Eye (tissue), 1 donor: Measurements from ENCODE around the gene HHATL.
"Not testable (repeated sequence)": the region's sequence is repeated elsewhere in the genome, so short reads cannot be mapped to it uniquely, and the experiment has no call there.

Source experiments
- DNase-seq: peaks from one replicate; pipeline ENCODE4 v3.0.0-alpha.2; 2015

Gene HHATL

DNA sequence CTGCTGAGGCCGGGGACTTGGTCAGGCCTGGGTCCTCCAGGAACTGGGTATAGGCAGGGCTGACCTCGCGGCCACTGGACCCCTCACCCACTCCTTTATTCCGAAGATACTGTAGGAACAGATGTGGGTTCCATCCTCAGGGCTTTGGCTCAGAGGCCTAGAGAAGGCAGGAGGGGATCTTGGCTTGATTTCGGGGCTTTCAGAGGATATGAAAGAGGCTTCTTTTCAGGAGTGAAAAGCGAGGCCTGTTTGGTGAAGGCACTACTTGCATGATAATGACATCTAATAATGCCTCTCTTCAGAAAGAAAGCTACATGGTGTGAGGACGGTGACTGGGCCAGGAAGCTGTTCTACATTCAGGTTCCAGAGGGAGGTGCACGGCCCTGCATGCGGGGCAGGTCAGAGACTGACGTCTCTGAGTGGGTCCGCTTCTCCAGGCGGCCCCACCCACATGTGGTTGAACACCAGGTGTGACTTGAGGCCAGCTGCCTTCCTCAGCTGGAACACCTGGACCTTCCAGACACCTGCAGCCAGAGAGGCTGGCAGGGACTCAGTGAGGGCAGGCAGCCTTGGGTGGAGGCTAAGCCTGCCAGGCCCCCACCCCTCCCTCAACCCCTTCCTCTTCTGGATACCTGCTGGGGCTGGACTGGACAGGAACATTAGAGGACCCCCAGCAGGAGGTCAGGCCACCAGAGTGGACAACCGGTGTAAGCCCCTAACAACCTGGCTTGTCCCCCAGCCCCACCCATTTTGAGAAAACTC is 31.1 kb upstream of the HHATL start:
- no peak for DNase-seq

DNA sequence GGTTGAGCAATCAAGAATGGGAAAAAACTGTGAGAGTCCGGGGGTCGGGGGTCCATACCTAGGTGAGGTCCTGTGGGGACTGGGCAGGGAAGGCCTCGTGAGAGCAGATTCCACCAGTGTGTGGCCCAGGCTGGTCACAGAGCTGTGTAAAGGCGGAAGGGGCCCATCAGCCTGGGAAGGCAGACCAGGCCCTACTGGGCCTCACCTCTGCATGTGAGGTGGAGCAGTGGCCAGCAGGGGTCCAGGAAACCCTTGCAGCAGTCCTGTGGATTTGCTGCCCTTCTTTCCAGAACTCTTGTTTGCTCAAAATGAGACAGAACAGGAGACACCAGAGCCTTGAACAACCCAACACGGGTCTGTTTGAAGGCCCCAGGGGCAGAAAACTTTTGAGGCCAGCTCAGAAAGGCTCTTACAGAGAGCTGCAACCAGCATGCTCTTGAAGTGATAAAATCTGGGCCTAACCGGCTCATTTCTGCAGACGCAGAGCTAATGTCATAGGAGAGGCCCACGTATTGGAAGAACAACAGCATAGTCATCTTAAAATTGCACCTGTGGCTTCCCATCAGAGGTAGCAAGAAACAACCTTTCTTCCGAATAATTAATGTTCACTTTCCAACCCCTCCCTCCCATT is 30.3 kb upstream of the HHATL start:
- DNase-seq, result no peak

DNA sequence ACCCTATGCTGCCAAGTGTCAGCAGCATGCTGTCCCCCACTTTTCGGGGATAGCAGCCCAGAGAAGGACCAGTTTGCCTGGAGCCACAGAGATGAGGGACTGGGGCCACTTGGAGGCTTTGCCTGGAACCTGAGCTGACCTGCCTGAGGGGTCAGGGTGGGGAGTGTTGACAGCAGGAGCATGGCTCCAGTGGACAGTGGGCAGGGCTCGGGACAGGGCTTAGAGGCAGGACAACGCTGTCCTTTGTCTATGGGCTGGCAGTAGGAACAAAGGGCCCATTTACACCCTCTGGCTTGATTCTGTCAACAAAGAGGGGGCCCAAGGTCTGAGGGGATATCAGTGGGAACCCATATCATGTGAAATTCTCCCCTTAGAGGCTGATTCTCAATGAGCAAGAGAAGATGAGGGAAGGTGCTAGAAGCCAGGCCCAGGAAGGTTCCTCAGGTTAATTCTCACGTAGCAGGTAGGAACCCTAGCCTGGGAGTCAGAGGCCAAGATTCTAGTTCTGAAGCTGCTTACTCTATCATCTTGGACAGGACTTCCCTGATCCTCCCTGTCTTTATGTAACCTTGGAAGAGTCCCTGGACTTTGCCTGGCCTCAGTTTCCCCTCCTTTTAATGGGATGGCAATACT is 29.7 kb upstream of the HHATL start:
- no peak for DNase-seq

DNA sequence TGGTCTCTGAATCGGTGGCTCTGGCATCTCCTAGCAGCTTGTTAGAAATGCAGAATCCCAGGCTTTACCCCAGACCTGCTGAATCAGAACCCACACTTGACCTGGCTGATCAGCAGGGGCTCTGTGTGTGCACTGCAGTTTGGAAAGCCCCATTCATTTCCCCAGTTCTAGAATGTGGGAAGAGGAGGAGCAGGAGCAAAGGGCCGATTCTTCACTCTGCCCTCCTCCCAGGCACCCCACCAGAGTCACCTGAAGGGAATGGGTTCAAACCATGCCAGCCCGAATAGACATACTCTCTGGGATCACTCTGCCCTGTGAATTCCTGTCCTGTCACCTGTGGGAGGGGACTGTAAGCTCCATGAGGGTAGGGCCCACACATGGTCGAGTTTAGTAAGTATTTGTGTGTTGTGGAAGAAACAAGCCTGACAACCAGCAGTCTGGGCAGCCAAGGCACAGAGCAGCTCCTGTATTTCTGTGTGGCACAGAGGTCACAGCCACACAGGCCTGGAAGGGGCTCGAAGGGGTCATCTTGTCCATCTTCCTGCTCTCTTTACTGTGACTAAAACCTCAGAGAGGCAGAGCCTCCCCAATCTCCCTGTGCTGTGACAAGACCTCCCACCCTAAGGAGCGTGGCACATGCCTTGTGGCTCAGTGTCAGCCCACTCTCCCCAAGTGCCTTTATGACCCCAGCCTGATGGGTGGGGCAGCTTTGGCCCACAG is 29.0 kb upstream of the HHATL start:
- no peak for DNase-seq

DNA sequence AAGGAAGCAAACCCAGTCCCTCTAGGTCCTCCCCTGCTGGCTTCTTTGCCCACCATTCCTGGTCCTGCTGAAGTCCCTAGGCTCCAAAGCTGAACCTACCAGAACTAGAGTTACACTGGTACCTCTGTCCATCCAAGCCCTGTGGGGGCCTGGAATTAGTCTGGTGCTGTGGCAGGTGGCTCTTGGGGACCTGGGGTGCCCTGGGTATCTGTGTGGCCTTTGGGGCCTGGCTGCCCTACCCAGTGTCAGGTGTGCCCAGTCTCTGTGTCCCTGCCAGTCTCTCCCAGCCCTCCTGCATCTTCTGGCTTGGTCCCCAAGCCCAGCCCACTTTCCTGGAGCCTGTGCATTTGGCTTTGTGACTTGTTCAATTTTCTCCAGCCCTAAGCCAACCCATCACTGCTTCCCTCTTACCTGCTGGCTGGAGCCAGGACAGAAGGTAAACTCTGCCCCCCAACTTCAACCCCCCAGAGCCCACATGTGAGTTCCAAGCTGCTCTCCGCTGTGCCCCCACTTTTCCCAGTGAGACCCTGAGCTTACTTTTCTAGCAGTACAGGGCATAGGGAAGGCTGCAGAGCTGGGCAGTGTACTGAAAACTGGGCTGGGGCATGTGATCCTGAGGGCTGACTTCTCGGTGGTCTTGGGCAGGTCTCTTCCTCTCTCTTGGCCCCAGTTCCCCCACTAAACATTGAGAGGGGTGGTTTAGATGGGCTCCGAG is 28.3 kb upstream of the HHATL start:
- no peak for DNase-seq

DNA sequence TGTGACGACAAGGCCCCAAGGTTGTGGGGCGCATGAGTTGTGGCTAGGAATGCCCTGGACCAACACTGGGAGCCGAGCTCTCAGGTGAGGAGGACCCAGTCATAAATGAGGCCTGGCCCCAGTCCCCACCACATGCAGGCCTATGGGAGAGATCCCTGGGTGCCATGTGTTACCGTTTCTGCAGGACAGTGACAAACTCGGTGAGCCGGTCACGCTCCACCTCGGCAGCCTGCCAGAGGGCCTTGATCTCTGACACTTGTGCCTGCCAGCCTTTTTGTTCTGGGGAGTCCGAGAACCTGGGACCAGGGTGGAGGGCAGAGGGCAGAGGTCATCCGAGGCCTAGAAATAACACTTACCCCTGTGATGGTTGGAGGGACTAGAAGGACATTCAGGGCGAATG is 27.7 kb upstream of the HHATL start:
- no peak for DNase-seq

DNA sequence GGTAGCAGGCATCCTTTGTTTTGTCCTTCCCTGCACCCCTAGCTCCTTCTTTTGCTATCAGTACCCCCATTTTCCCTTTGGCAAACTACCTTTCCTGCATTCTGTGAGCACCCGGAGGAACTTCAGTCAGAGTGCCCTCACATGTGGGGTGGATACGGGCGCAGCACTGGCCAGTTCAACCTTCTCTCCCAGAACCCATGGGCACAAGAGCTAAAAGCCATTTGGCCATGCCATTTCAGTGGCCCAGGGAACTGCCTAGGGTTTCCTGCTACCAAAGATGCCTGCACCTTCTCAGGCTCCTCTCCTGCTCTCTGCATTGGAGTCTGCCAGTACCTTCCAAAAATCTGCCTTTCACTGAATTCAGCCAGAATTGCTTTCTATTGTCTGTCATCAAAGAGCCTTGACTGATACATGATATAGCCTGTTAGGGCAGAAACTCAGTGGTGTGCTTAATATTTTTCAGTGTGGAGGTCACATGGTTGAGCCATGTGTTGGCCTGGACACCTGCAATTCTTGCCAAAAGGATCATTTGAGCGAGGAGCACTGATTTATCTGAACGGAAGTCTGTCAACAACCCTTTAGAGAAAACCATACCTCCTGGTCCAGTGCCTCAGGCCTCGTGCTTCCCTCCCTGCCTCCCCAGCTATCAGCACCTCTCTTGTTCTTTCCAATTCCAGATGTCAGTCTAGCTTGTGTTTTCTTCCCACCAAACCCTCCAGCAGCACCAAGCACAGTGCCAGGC is 27.0 kb upstream of the HHATL start:
- no peak for DNase-seq

DNA sequence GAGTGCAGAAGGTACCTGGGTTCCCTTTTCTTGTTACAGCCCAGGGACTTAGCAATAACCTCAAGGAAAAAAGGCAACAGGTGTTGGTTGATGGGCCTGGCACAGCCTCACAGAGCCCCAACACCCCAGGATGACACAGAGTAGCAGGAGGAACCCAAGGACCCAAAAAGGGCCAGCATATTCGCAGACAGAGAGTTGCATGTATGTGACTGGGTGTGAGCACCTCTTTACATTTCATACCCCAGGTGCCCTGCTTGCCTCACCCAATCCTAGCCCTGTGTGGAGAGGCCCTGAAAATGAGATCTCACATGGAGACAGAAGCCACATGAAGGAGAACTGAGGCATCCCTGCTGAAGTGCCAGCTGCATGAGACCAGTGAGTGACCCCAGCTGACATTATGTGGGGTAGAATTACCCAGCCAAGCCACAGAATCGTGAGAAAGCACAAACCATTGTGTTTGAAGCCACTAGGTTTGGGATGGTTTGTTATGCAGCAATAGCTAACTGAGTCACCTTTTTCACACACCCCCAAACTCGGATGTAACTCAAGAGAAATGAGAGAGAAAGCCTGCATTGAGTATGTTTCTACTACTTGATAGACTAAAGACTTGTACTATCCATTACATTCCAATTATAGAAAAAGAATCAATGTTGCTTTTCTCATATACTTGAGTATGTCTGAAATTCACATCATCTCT is 26.2 kb upstream of the HHATL start:
- no peak for DNase-seq

DNA sequence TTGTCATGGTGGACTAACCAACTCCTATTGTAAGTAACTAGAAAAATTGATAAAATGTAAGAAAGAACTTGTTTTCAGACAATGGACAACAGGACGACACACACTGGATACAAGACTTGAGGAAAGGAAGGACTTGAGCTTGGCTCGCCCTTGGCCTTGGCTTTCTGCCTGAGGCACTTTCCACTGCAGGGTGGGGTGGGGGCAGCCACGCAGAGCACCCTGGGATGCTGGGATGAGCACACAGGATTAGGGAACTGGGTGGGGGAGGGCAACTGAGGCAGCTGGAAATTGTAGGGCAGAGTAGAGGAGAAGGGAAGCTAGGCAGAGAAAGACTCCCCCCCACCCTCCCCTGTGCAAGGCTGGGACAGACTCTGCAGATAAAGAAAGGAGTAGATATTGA is 25.5 kb upstream of the HHATL start:
- DNase-seq, result no peak

DNA sequence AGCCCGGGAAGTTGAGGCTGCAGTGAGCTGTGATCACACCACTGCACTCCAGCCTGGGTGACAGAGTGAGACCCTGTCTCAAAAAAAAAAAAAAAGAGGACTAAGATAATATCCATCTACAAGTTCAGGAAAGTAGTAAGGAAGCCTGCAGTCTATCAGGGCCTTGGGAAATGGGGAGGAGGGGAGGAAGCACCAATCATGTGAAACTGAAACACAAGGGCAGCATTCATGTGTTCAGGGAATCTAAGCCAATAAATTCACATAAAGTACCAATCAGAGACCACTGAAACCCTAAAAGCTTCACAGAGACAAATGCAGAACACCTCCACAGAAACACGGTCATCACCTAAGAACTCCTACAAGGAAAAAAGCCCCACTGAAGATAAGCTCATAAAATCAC is 22.9 kb upstream of the HHATL start:
- DNase-seq, result no peak

DNA sequence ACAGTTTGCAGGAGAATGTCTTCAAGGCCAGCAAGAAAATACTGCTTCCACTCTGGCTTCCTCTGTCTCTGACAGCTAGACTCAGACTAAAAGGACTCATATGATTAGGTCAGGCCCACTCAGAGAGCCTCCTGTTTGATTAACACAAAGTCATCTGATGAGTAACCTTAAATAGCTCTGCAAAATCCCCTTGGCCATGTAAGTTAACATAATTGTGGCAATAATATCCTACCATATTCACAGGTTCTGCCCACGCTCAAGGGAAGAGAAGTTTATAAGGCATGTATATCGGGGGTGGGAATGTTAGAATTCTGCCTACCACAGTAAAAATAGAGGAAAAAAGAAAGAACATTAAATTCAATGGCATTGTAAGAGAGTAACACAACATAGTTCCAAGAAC is 20.6 kb upstream of the HHATL start:
- DNase-seq, result no peak

DNA sequence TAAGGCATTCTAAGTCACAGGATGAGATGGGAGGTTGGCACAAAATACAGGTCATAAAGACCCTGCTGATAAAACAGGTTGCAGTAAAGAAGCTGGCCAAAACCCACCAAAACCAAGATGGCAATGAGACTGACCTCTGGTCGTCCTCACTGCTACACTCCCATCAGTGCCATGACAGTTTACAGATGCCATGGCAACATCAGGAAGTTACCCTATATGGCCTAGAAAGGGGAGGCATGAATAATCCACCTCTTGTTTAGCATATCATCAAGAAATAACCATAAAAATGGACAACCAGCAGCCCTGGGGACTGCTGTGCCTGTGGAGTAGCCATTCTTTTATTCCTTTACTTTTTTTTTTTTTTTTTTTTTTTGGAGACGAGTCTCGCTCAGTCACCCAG is 19.8 kb upstream of the HHATL start:
- DNase-seq, result not testable (repeated sequence)

DNA sequence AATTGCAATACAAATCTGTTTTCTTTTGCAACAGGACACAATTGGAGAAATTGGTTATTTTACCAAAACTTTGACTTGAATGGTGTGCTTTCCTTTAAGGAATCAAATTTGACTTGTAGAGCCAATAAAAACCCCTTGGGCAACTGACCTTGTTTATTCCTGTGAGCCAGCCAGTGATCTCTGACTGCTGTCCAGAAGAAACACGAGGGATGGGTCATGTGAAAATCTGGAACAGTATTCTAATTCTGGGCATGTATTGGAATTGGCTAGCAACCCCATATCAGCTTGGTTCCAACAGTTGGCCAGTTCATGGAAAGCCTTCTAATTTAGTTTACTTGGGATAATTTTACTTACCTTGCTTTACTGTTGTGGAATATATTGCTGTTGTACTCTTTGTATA is 19.1 kb upstream of the HHATL start:
- no peak for DNase-seq

DNA sequence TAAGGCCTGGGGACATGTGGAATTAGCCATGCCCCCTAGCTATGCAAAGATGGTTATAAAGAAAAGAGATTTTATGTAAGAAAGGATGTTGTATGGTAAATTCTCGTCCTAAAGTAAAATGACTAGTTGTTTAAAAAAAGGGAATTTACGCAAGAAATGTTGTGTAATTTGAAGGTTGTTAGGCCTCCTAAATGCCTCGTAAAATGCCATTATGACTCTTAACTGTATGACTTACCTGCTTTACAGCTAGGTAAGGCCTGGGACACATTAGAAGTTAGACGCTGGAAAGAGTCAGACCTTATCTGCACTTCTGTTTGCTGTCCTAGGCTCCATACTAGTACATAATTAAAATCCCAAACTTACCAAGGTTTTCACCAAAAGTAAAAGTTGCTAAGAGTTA is 17.5 kb upstream of the HHATL start:
- no peak for DNase-seq

DNA sequence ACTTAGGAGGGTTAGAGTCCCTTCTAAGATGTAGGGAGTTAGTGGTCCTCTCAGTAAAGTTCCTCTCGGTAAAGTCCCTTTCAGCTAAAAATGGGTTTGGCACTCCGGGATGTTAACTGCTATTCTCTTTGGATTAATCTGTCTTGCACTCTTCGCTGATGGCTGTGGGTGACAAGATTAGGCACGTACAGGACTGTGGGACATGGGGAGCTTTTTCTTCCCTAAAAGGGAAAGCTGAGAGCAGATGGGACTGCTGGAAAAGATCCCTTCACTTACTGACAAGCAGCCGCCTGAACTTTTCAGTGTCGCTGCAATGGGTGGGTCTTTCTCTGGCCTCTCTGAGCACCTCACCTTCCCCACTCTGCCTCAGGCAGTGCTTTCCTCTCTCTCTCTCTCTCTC is 16.4 kb upstream of the HHATL start:
- no peak for DNase-seq

DNA sequence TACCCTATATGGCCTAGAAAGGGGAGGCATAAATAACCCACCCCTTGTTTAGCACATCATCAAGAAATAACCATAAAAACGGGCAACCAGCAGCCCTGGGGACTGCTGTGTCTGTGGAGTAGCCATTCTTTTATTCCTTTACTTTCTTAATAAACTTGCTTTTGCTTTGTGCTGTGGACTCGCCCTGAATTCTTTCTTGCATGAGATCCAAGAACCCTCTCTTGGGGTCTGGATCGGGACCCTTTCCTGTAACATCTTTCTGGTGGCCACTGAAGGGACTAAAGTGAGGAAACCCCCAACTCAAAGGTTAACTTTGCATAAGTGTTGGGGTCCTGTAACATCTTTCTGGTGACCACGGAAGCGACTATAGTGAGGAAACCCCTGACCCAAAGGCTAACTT is 15.7 kb upstream of the HHATL start:
- no peak for DNase-seq

DNA sequence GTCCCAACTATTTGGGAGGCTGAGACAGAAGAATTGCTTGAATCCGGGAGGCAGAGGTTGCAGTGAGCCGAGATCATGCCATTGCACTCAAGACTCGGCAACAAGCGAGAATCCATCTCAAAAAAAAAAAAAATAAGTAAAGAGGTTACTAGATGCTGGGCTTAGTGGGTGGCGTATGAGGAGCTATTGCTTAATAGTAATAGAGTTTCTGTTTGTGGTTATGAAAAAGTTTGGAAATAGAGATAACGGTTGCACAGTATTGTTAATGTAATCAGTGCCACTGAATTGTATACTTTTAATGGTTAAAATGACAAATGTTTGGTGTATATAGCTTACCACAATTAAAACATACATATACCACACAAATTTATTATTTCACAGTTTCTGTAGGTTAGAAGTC is 14.7 kb upstream of the HHATL start:
- DNase-seq, result no peak

DNA sequence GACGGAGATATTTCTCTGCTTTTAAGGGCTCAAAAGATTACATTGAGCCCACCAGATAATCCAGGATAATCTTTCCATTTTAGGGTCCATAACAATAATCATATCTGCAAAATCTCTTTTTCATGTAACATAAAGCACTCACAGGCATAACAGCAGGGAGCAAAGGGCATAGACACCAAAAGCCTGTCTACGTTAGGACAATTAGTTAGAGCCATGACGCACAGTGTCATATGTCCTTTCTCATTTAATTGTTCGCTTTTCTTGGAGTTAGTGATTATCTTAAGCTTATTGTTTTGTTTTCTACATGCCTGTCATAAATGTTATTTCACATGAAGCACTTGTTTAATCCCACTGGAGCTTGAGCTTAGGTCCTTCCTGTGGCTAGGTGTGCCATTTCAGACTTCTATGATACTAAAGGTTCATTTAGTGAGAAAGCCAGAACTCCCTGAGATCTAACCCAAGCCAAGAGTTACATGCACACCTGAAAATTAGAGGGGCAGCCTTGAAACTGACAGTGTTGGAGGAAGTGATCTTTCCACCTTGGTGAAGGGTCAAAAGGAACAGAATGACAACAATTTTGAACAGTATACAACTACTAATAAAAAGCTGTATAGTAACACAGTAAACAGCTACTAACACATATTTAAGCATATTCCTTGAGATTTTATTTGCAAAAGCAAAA is 11.7 kb upstream of the HHATL start:
- no peak for DNase-seq

DNA sequence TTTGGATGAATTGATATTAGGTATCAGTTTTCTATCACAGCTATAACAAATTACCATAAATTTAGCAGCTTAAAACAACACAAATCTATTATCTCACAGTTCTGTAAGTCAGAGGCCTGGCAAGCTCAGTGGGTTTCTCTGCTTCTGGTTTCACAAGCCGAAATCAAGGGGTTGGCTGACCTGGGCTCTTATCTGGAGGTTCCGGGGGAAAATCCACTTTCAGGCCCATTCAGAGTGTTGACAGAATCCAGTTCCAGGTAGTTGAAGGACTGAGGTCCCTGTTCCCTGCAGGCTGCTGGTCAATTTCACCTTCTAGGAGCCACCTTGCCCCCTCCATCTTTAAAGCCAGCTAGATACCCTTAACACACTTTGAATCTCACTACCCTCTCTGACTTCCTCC is 11.1 kb upstream of the HHATL start:
- no peak for DNase-seq

DNA sequence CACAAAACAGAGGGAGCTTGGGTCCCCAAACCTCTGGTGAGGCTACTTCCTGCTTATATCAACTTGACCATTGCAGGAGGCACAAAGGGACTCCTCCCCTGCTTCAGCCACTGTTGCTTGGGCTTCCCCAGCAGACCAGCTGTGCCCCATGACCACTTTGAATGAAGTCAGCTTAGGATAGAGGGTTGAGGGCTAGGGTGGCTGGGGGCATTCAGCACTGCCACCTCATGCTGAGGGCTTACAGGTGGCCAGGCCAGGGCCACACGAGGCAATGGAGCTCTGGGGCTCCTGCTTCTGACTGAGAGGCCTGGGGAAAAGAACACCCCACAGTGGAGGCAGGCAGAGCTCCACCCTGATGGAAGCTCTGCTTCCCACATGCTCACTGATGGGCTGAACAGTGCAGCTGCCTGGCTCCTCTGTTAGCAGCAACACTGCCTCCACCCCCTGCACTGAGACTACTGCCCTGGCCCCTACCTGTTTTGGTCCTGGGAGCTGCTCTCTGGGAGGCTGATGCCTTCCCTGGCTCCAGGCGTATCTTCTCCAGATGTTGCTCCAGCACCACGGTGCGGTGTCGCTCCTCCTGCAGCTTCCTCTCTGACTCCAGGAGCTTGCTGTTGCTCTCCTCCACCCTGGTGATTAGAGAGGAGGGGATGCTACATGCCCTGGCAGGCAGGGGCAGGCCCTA is 10.2 kb upstream of the HHATL start:
- no peak for DNase-seq

DNA sequence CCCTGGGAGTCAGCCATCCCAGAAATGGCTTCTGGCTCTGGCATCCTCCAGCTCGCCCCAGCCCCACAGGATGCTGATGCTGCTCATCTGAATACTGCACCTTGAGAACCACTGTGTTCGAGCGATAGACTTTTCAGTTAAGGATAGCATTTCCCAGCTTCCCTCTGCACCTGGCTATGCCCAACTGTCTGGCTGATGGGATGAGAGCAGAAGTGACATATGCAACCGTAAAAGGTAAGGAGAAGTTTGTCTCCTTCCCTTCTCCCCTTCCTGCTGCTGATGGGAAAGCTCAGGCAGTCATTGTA is 9.7 kb upstream of the HHATL start:
- DNase-seq, result no peak
